SK-N-SH (cell line): ENCODE measurements around the gene UTY.

Source experiments
- EZH2phosphoT487 ChIP-seq: fragments of 200-600 bp; sonication (generic); IDR thresholded peaks from 2 replicates; pipeline ENCODE4 v1.6.1; 2017; ENCODE audit warnings: low read depth, mixed run types, mild to moderate bottlenecking, antibody characterized with exemption, moderate library complexity, borderline replicate concordance
- FOXM1 ChIP-seq: IDR thresholded peaks from 2 replicates; pipeline ENCODE4 v1.4.0; 2012; ENCODE audit warnings: low read depth, mild to moderate bottlenecking
- MAX ChIP-seq: IDR thresholded peaks from 2 replicates; pipeline ENCODE4 v1.4.0; 2012; ENCODE audit warnings: low read depth
- MXI1 ChIP-seq: IDR thresholded peaks from 2 replicates; pipeline ENCODE4 v1.6.1; 2012; ENCODE audit warnings: mild to moderate bottlenecking, low read depth, low read length, improper control_type of control experiment
- POLR2AphosphoS5 ChIP-seq: IDR thresholded peaks from 2 replicates; pipeline ENCODE4 v1.6.1; 2012; ENCODE audit warnings: low read depth, low read length
- RCOR1 ChIP-seq: fragments of 150-350 bp; IDR thresholded peaks from 2 replicates; pipeline ENCODE4 v1.6.1; 2017; ENCODE audit warnings: antibody characterized with exemption, low read length
- SMC3 ChIP-seq: IDR thresholded peaks from 2 replicates; pipeline ENCODE4 v1.6.1; 2012; ENCODE audit warnings: low read depth, low read length, improper control_type of control experiment
- TCF12 ChIP-seq: IDR thresholded peaks from 2 replicates; pipeline ENCODE4 v1.4.0; 2012
- TEAD4 ChIP-seq: IDR thresholded peaks from 2 replicates; pipeline ENCODE4 v1.4.0; 2012; ENCODE audit warnings: mild to moderate bottlenecking, borderline replicate concordance; ENCODE audit not compliant: insufficient read depth
- TF ChIP-seq, protein P1 (sequence below): fragments of 200-600 bp; sonication (generic); IDR thresholded peaks from 2 replicates; pipeline ENCODE4 v1.6.1; 2017; ENCODE audit warnings: antibody characterized with exemption, mild to moderate bottlenecking, moderate library complexity

DNA sequence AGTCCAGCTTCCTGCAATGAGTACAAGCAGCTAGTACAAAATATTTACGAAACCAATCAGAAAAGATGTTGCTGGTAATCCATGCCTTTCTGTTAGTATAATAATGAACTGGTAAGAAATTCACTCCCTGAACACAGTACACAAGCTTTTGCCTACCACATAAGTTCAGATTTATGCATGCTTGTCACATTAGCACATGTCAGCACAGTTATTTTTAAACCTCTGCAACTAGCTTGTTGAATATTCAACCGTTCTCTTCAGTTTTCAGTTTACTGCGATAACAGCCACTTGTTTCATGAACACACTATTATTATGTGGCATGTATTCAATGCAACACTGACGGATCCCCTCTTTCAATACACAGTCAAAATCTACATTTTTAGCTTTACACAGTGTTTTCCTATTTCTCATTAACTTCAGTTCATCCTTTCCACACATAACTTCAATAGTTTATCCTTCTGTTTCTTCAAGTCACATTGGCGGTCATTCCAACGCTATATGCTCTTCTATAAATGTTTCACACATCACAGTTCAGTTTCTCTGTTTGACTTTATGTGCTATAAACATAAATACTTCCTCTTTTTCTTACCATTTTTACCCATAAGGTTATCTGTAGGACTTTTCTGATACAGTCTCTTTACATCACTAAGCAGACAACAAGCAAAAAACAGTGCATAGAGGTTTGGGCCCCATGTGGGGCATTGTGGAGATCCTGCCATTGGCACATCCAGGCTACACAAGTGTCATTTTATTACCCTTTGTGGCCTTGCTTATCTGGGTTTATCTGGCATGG is 62.8 kb downstream of the UTY start:
- TF ChIP-seq MAX: no peak
- no peak for TF ChIP-seq MXI1
- TF ChIP-seq, protein P1, sequence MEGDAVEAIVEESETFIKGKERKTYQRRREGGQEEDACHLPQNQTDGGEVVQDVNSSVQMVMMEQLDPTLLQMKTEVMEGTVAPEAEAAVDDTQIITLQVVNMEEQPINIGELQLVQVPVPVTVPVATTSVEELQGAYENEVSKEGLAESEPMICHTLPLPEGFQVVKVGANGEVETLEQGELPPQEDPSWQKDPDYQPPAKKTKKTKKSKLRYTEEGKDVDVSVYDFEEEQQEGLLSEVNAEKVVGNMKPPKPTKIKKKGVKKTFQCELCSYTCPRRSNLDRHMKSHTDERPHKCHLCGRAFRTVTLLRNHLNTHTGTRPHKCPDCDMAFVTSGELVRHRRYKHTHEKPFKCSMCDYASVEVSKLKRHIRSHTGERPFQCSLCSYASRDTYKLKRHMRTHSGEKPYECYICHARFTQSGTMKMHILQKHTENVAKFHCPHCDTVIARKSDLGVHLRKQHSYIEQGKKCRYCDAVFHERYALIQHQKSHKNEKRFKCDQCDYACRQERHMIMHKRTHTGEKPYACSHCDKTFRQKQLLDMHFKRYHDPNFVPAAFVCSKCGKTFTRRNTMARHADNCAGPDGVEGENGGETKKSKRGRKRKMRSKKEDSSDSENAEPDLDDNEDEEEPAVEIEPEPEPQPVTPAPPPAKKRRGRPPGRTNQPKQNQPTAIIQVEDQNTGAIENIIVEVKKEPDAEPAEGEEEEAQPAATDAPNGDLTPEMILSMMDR: no peak
- TF ChIP-seq POLR2AphosphoS5: no peak
- no peak for TF ChIP-seq EZH2phosphoT487
- no peak for TF ChIP-seq SMC3
- TF ChIP-seq RCOR1: no peak
- no peak for TF ChIP-seq TEAD4
- TF ChIP-seq FOXM1: no peak
- no peak for TF ChIP-seq TCF12
